ENCODE results near the gene PTP4A2.

PTP4A2 gene

GRCh38 chr1:31885851-31886250 lies 52.3 kb downstream of the PTP4A2 start:
- no peak for DNase-seq (ENCODE audit: low spot score)

GRCh38 chr1:31883357-31883942 lies 54.7 kb downstream of the PTP4A2 start:
- no peak for DNase-seq (ENCODE audit: low spot score)

- no peak for DNase-seq (ENCODE audit: low spot score)
Measured at GRCh38 chr1:31881688-31882000, 56.5 kb downstream of the PTP4A2 start.

GRCh38 chr1:31880957-31881687 lies 57.0 kb downstream of the PTP4A2 start:
- no peak for DNase-seq (ENCODE audit: low spot score)

- DNase-seq (ENCODE audit: low spot score), result no peak
Measured at GRCh38 chr1:31879981-31880608, 58.1 kb downstream of the PTP4A2 start.

- DNase-seq (ENCODE audit: low spot score), result no peak
Measured at GRCh38 chr1:31878058-31878457, 60.1 kb downstream of the PTP4A2 start.

GRCh38 chr1:31877544-31877943 lies 60.6 kb downstream of the PTP4A2 start:
- DNase-seq (ENCODE audit: low spot score), result no peak

GRCh38 chr1:31875636-31876236 lies 62.4 kb downstream of the PTP4A2 start:
- DNase-seq (ENCODE audit: low spot score), result no peak

- no peak for DNase-seq (ENCODE audit: low spot score)
Measured at GRCh38 chr1:31874942-31875341, 63.2 kb downstream of the PTP4A2 start.

- no peak for DNase-seq (ENCODE audit: low spot score)
Measured at GRCh38 chr1:31872658-31873636, 65.2 kb downstream of the PTP4A2 start.

GRCh38 chr1:31871703-31872102 lies 66.5 kb downstream of the PTP4A2 start:
- DNase-seq (ENCODE audit: low spot score), result no peak

GRCh38 chr1:31870086-31870736 lies 68.0 kb downstream of the PTP4A2 start:
- no peak for DNase-seq (ENCODE audit: low spot score)

GRCh38 chr1:31869449-31869848 lies 68.7 kb downstream of the PTP4A2 start:
- no peak for DNase-seq (ENCODE audit: low spot score)

GRCh38 chr1:31868862-31869261 lies 69.3 kb downstream of the PTP4A2 start:
- no peak for DNase-seq (ENCODE audit: low spot score)

GRCh38 chr1:31867546-31867945 lies 70.6 kb downstream of the PTP4A2 start:
- no peak for DNase-seq (ENCODE audit: low spot score)

GRCh38 chr1:31866450-31867032 lies 71.6 kb downstream of the PTP4A2 start:
- no peak for DNase-seq (ENCODE audit: low spot score)

GRCh38 chr1:31865728-31866449 lies 72.3 kb downstream of the PTP4A2 start:
- DNase-seq (ENCODE audit: low spot score), result no peak

- DNase-seq (ENCODE audit: low spot score), result no peak
Measured at GRCh38 chr1:31862071-31862470, 76.1 kb downstream of the PTP4A2 start.

- DNase-seq (ENCODE audit: low spot score), result no peak
Measured at GRCh38 chr1:31861346-31861745, 76.8 kb downstream of the PTP4A2 start.

- no peak for DNase-seq (ENCODE audit: low spot score)
Measured at GRCh38 chr1:31860581-31860980, 77.6 kb downstream of the PTP4A2 start.

Measured in pons (tissue), 1 donor.